H1 (cell line): Measurements from ENCODE around the gene STX8. TPM values are rescaled to one million over a fixed set of nuclear protein-coding genes. Genes with fewer than 3 reads are reported as not detected.

Experiments used
- JUN ChIP-seq: IDR thresholded peaks from 2 replicates; pipeline ENCODE4 v1.6.1; 2011; ENCODE audit warnings: low read depth, mild to moderate bottlenecking, improper control_type of control experiment, low read length
- JUND ChIP-seq: IDR thresholded peaks from 2 replicates; pipeline ENCODE4 v1.6.1; 2011; ENCODE audit warnings: mild to moderate bottlenecking, improper control_type of control experiment, low read length
- polyA plus RNA-seq, 7 experiments: library from polyadenylated mRNA; depleted of rRNA in 3 of 7; stranded (reverse) in 5 of 7; unstranded in 2 of 7; fragments of >200 nt in 5 of 7; fragments of 200-250 nt in 2 of 7; gene quantifications; 1 replicate in 5 of 7; 2 replicates in 1 of 7; 4 replicates in 1 of 7; pipeline versions ENCODE4 v1.2.1 to v1.2.3, GENCODE V29; 2011 to 2013; ENCODE audit warnings: missing spikeins in 2 of 7, mixed read lengths in 2 of 7
- total RNA-seq: library from RNA; stranded (reverse); fragmentation: NEBNext Ultra II Directional; extraction: Animal tissue kit (Norgen Biotek cat#: 25700); gene quantifications from 2 replicates; pipeline ENCODE4 v1.2.1, GENCODE V29; 2021

Gene STX8
- total and polyA plus RNA-seq, 2 of the 8 experiments (the other 6 are each of a cell fraction or from before 2014, with no cell fraction given): 22.8 to 42.5 TPM

DNA sequence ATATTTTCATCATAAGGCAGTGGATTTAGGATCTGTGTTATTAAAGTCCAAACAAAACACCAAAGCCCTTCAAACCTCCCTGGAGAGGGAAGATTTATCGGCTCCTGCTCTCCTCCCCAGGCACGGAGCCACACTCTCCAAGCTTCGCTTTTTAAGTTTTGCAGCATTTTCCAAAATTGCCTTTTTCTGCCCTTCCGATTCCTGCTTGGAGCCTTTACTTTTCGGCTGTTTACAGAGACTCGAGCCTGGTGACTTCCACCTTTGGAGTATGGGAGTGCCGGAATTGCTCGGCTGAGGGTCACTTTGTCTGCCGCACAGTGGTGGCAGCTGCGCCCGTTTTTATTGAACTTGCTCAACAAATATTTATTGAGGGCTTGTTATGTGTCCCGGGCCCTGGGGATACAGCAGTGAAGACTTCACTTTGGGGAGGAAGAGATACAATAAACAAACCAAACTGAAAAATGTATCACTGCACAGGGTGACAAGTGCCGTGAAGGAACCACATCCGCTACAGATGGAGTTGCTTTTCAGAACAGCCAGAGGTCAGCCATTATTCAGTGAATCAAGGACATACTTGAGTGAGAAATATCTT, 368.8 kb downstream of the STX8 start (continued):
- TF ChIP-seq JUN: no peak
- TF ChIP-seq JUND: no peak
